K562 (cell line): ENCODE measurements around the gene FAM184B. TPM values are rescaled to one million over a fixed set of nuclear protein-coding genes. Genes with fewer than 3 reads are reported as not detected.

Experiments
- ARID2 ChIP-seq: fragments of 450-650 bp; IDR thresholded peaks from 2 replicates; pipeline ENCODE4 v1.6.1; 2017; ENCODE audit warnings: antibody characterized with exemption, mild to moderate bottlenecking
- EWSR1 ChIP-seq: fragments of 450-650 bp; IDR thresholded peaks from 2 replicates; pipeline ENCODE4 v1.6.1; 2018; ENCODE audit warnings: borderline replicate concordance, mild to moderate bottlenecking, low read depth, moderate library complexity; ENCODE audit not compliant: partially characterized antibody
- ILF3 ChIP-seq: fragments of 450-650 bp; IDR thresholded peaks from 2 replicates; pipeline ENCODE4 v1.6.1; 2018; ENCODE audit warnings: antibody characterized with exemption, mild to moderate bottlenecking, moderate library complexity, borderline replicate concordance
- MTF1 ChIP-seq: fragments of 250-450 bp; sonication (Bioruptor Pico); IDR thresholded peaks from 2 replicates; pipeline ENCODE4 v1.9.0; 2021; ENCODE audit warnings: moderate library complexity, mild to moderate bottlenecking, inconsistent platforms, borderline replicate concordance
- NCOR1 ChIP-seq: fragments of 450-650 bp; IDR thresholded peaks from 2 replicates; pipeline ENCODE4 v1.6.1; 2016; ENCODE audit warnings: mild to moderate bottlenecking, moderate library complexity
- RB1 ChIP-seq: fragments of 450-650 bp; IDR thresholded peaks from 2 replicates; pipeline ENCODE4 v1.6.1; 2017; ENCODE audit warnings: low read depth, mild to moderate bottlenecking
- RBBP5 ChIP-seq: fragments of 200-600 bp; sonication (generic); IDR thresholded peaks from 2 replicates; pipeline ENCODE4 v1.6.1; 2012; ENCODE audit warnings: borderline replicate concordance, mild to moderate bottlenecking, low read length, control low read depth, inconsistent platforms; ENCODE audit not compliant: insufficient read depth, poor library complexity, severe bottlenecking
- RBM22 ChIP-seq: fragments of 200-400 bp; formaldehyde crosslinking; IDR thresholded peaks from 2 replicates; pipeline ENCODE4 v1.6.1; 2018; ENCODE audit warnings: low read length, low read depth; ENCODE audit not compliant: poor library complexity, severe bottlenecking
- SMARCA5 ChIP-seq: fragments of 450-650 bp; IDR thresholded peaks from 2 replicates; pipeline ENCODE4 v1.6.1; 2016
- SMC3 ChIP-seq: conservative IDR thresholded peaks from 2 replicates; pipeline ENCODE4 v1.6.1; 2011; ENCODE audit warnings: low read depth, low read length, improper control_type of control experiment; ENCODE audit not compliant: insufficient read depth
- TARDBP ChIP-seq: fragments of 450-650 bp; IDR thresholded peaks from 2 replicates; pipeline ENCODE4 v1.6.1; 2016
- TEAD1 ChIP-seq, 2 experiments: fragments of 450-650 bp in 1 of 2; sonication (generic) in 1 of 2; formaldehyde crosslinking; IDR thresholded peaks; 2 replicates each; pipeline versions ENCODE4 v1.4.0 to v1.8.0; 2020 to 2022; ENCODE audit warnings: mild to moderate bottlenecking in 2 of 2, missing genetic modification reagents in 1 of 2
- ZKSCAN1 ChIP-seq: fragments of 150-350 bp; IDR thresholded peaks from 2 replicates; pipeline ENCODE4 v1.6.1; 2016; ENCODE audit warnings: low read depth, low read length
- ZNF384 ChIP-seq: IDR thresholded peaks from 2 replicates; pipeline ENCODE4 v1.6.1; 2012; ENCODE audit warnings: low read depth, low read length, improper control_type of control experiment
- polyA plus RNA-seq, 8 experiments: library from polyadenylated mRNA; depleted of rRNA in 4 of 8; stranded (reverse) in 5 of 8; unstranded in 3 of 8; fragments of >200 nt; fragmentation: Nextera tagmentation in 2 of 8; fragmentation: Illumina TruSeq in 1 of 8; extraction: Ambion mirVana in 2 of 8; extraction: Trizol in 1 of 8; gene quantifications; 2 replicates each; pipeline versions ENCODE4 v1.2.1 to v1.2.3, GENCODE V29; 2011 to 2014; ENCODE audit warnings: inconsistent platforms in 1 of 8, missing spikeins in 1 of 8
- total RNA-seq, 7 experiments: library from RNA; depleted of rRNA in 6 of 7; stranded (reverse); fragments of >200 nt in 6 of 7; fragmentation: Illumina TruSeq in 2 of 7; extraction: Trizol in 2 of 7; gene quantifications; 2 replicates each; pipeline versions ENCODE4 v1.2.1 to v1.2.3, GENCODE V29; 2011 to 2021; ENCODE audit warnings: low replicate concordance in 1 of 7
- TF ChIP-seq, protein P1 (sequence below), 3 experiments: IDR thresholded peaks in 2 of 3; conservative IDR thresholded peaks in 1 of 3; 2 replicates each; pipeline ENCODE4 v1.5.1; 2011 to 2012; ENCODE audit warnings: low read length in 3 of 3, mild to moderate bottlenecking in 3 of 3, control low read depth in 2 of 3, improper control_type of control experiment in 1 of 3, inconsistent platforms in 1 of 3, low read depth in 1 of 3, mixed read lengths in 1 of 3, moderate library complexity in 1 of 3; ENCODE audit not compliant: insufficient read depth in 2 of 3
- TF ChIP-seq, protein P2 (sequence below), 2 experiments: fragments of 450-650 bp in 1 of 2; sonication (generic) in 1 of 2; formaldehyde crosslinking; conservative IDR thresholded peaks; 2 replicates each; pipeline versions ENCODE4 v1.4.0 to v1.8.1; 2020 to 2022; ENCODE audit warnings: mild to moderate bottlenecking in 1 of 2, missing genetic modification reagents in 1 of 2
- TF ChIP-seq, protein P3 (sequence below): sonication (generic); formaldehyde crosslinking; IDR thresholded peaks from 2 replicates; pipeline ENCODE4 v1.8.1; 2023; ENCODE audit warnings: missing genetic modification reagents, mild to moderate bottlenecking, borderline replicate concordance
- TF ChIP-seq, protein P4 (sequence below): sonication (generic); formaldehyde crosslinking; IDR thresholded peaks from 2 replicates; pipeline ENCODE4 v1.8.0; 2022; ENCODE audit warnings: missing genetic modification reagents, mild to moderate bottlenecking, borderline replicate concordance

The FAM184B gene
- total and polyA plus RNA-seq, 9 of the 15 experiments (the other 6 are each of a cell fraction or from before 2014, with no cell fraction given) = not detected

DNA sequence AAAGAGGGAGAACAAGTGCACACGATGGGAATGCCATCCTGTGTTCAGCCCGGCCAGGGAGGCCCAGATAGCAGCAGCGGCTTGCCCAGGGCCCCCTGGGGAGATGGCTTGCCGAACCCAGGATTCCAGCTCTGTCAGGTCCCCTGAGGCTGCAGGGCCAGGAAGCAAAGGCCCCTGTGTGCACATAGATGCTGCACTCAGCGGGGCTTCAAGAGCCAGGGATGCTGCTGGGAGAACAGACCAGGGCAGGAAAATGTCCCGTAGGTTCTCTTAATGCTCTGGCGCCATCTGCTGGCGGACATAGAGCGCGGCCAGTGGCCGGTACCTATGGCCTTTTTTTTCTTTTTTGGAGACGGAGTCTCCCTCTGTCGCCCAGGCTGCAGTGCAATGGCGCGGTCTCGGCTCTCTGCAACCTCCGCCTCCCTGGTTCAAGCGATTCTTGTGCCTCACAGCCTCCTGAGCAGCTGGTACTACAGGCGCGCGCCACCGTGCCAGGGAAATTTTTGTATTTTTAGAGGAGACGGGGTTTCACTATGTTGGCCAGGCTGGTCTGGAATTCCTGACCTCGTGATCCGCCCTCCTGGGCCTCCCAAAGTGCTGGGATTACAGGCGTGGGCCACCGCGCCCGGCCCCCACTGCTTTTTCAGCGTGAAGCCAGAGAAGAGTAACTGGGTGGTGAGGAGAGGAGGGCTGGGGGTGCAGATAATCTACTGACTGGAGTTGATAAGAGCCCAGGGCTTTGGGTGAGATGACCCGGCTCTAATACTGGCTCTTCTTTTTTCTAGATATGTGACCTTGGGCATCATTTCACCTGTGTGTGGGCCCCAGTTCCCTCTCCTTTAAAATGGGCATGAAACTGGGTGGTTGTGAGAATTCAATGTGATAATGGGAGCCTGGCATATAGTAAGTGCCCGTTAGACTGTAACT, 144.5 kb downstream of the FAM184B start (continued):
- TF ChIP-seq, protein P1, sequence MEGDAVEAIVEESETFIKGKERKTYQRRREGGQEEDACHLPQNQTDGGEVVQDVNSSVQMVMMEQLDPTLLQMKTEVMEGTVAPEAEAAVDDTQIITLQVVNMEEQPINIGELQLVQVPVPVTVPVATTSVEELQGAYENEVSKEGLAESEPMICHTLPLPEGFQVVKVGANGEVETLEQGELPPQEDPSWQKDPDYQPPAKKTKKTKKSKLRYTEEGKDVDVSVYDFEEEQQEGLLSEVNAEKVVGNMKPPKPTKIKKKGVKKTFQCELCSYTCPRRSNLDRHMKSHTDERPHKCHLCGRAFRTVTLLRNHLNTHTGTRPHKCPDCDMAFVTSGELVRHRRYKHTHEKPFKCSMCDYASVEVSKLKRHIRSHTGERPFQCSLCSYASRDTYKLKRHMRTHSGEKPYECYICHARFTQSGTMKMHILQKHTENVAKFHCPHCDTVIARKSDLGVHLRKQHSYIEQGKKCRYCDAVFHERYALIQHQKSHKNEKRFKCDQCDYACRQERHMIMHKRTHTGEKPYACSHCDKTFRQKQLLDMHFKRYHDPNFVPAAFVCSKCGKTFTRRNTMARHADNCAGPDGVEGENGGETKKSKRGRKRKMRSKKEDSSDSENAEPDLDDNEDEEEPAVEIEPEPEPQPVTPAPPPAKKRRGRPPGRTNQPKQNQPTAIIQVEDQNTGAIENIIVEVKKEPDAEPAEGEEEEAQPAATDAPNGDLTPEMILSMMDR (IDR thresholded peaks at IDR 0.05 in 2 of 3, conservative IDR thresholded peaks at IDR 0.05 in 1 of 3; ENCODE audit: insufficient read depth in 2 of 3, low read depth in 1 of 3, low read length in 3 of 3) = peak; percentile 79 to 92 (median 86)
- TF ChIP-seq, protein P2, sequence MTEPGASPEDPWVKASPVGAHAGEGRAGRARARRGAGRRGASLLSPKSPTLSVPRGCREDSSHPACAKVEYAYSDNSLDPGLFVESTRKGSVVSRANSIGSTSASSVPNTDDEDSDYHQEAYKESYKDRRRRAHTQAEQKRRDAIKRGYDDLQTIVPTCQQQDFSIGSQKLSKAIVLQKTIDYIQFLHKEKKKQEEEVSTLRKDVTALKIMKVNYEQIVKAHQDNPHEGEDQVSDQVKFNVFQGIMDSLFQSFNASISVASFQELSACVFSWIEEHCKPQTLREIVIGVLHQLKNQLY (CRISPR knock-in tag; conservative IDR thresholded peaks at IDR 0.05) = no peak
- TF ChIP-seq TARDBP = 0 out of 2 replicates have a peak, but pooled peaks have one; percentile 18
- TF ChIP-seq ARID2 = 0 out of 2 replicates have a peak, but pooled peaks have one; percentile 49
- no peak for TF ChIP-seq TEAD1 (CRISPR knock-in tag; IDR thresholded peaks at IDR 0.05)
- no peak for TF ChIP-seq SMARCA5
- TF ChIP-seq, protein P3, sequence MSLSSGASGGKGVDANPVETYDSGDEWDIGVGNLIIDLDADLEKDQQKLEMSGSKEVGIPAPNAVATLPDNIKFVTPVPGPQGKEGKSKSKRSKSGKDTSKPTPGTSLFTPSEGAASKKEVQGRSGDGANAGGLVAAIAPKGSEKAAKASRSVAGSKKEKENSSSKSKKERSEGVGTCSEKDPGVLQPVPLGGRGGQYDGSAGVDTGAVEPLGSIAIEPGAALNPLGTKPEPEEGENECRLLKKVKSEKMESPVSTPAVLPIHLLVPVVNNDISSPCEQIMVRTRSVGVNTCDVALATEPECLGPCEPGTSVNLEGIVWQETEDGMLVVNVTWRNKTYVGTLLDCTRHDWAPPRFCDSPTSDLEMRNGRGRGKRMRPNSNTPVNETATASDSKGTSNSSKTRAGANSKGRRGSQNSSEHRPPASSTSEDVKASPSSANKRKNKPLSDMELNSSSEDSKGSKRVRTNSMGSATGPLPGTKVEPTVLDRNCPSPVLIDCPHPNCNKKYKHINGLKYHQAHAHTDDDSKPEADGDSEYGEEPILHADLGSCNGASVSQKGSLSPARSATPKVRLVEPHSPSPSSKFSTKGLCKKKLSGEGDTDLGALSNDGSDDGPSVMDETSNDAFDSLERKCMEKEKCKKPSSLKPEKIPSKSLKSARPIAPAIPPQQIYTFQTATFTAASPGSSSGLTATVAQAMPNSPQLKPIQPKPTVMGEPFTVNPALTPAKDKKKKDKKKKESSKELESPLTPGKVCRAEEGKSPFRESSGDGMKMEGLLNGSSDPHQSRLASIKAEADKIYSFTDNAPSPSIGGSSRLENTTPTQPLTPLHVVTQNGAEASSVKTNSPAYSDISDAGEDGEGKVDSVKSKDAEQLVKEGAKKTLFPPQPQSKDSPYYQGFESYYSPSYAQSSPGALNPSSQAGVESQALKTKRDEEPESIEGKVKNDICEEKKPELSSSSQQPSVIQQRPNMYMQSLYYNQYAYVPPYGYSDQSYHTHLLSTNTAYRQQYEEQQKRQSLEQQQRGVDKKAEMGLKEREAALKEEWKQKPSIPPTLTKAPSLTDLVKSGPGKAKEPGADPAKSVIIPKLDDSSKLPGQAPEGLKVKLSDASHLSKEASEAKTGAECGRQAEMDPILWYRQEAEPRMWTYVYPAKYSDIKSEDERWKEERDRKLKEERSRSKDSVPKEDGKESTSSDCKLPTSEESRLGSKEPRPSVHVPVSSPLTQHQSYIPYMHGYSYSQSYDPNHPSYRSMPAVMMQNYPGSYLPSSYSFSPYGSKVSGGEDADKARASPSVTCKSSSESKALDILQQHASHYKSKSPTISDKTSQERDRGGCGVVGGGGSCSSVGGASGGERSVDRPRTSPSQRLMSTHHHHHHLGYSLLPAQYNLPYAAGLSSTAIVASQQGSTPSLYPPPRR = no peak
- TF ChIP-seq, protein P4, sequence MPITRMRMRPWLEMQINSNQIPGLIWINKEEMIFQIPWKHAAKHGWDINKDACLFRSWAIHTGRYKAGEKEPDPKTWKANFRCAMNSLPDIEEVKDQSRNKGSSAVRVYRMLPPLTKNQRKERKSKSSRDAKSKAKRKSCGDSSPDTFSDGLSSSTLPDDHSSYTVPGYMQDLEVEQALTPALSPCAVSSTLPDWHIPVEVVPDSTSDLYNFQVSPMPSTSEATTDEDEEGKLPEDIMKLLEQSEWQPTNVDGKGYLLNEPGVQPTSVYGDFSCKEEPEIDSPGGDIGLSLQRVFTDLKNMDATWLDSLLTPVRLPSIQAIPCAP (CRISPR knock-in tag) = no peak
- TF ChIP-seq MTF1 (CRISPR knock-in tag) = no peak
- no peak for TF ChIP-seq ILF3
- TF ChIP-seq RBM22 = peak; percentile 38
- peak; percentile 52; the same call in 1 of the 2 replicates for TF ChIP-seq RB1
- TF ChIP-seq EWSR1 = no peak
- 0 out of 2 replicates have a peak, but pooled peaks have one; percentile 7 for TF ChIP-seq NCOR1
- TF ChIP-seq RBBP5 = no peak
- peak; percentile 95 for TF ChIP-seq ZNF384
- TF ChIP-seq SMC3 = peak; percentile 58
- no peak for TF ChIP-seq ZKSCAN1
